Measurements from ENCODE around the gene TOX2. TPM values are rescaled to one million over a fixed set of nuclear protein-coding genes. Genes with fewer than 3 reads are reported as not detected.

Gene TOX2
- total RNA-seq, 1 experiment from 2014 or later, result 1.7 TPM

- no peaks in the 10 kb centered on the region for H3K79me2 ChIP-seq (ENCODE audit: insufficient read depth, low read length)
- H2BK20ac ChIP-seq (ENCODE audit: low read depth, low read length, poor library complexity, severe bottlenecking), result no peak overlapping the region
- H3K4ac ChIP-seq (ENCODE audit: low read depth, low read length), result no peak overlapping the region
- H3K27me3 Mint-ChIP-seq (ENCODE audit: low read depth), result peaks cover 3% of the 10 kb centered on the region
- H3K79me1 ChIP-seq (ENCODE audit: insufficient read depth, low read depth, low read length, poor library complexity, severe bottlenecking), result no peaks in the 10 kb centered on the region
- peaks cover 10 to 11% of the 10 kb centered on the region in 2 experiments for H3K4me1 Mint-ChIP-seq
- no peak overlapping the region; a peak in 1 of 5 replicates for H3K4me3 Mint-ChIP-seq
- H2BK15ac ChIP-seq (ENCODE audit: low read depth, low read length), result no peak overlapping the region
- H3K27ac ChIP-seq (ENCODE audit: insufficient read length, low read depth, low read length), result no peak overlapping the region
- H3K4me2 ChIP-seq (ENCODE audit: insufficient read depth, insufficient read length, low read length), result no peak overlapping the region
- no peak for DNase-seq
- H3K23ac ChIP-seq (ENCODE audit: insufficient read length, low read depth, low read length), result no peak overlapping the region
- H3K9me3 ChIP-seq (ENCODE audit: control insufficient read depth, low read depth, low read length), result no peaks in the 10 kb centered on the region
- no peak overlapping the region for H3K56ac ChIP-seq (ENCODE audit: insufficient read length, low read depth, low read length)
- no peak overlapping the region for H2BK5ac ChIP-seq (ENCODE audit: insufficient read length, low read length)
- no peak overlapping the region for H2AFZ ChIP-seq (ENCODE audit: low read length)
- no peaks in the 10 kb centered on the region for H3K23me2 ChIP-seq (ENCODE audit: insufficient read length, low read depth, low read length, poor library complexity, severe bottlenecking)
- no peaks in the 10 kb centered on the region for H3K9me3 Mint-ChIP-seq
- no peak overlapping the region for H4K91ac ChIP-seq (ENCODE audit: insufficient read length, low read depth, low read length)
- peak overlapping the region in 1 of 3 experiments; percentile 10; a peak in 2 of 7 replicates for H3K27ac Mint-ChIP-seq
- no peak overlapping the region for H4K8ac ChIP-seq (replicated peaks; ENCODE audit: insufficient read length, low read depth, low read length)
- TF ChIP-seq CTCF (conservative IDR thresholded peaks at IDR 0.05), result no peak
- H2BK12ac ChIP-seq (ENCODE audit: insufficient read length, low read depth, low read length), result no peak overlapping the region
- H4K5ac ChIP-seq (ENCODE audit: insufficient read length, low read depth, low read length), result no peak overlapping the region
- no peaks in the 10 kb centered on the region for H3K27me3 ChIP-seq (ENCODE audit: insufficient read depth, low read length)
- H3K18ac ChIP-seq (ENCODE audit: insufficient read length, low read depth, low read length), result no peak overlapping the region
- no peaks in the 10 kb centered on the region for H3K4me1 ChIP-seq (ENCODE audit: insufficient read depth, low read length)
- no peaks in the 10 kb centered on the region for H4K20me1 ChIP-seq (ENCODE audit: control insufficient read depth, insufficient read depth, insufficient read length)
- H3K14ac ChIP-seq (ENCODE audit: insufficient read depth, low read length), result no peak overlapping the region
- H3K36me3 Mint-ChIP-seq (ENCODE audit: insufficient read depth in 1 of 3, low read depth in 3 of 3), result no peaks in the 10 kb centered on the region
- WGBS (ENCODE audit: extremely low coverage, insufficient read length, low lambda C conversion rate), result no CpG with 5 or more reads among the region's 12 CpGs
- H3T11ph ChIP-seq (ENCODE audit: low read length), result no peak overlapping the region
- H3K9ac ChIP-seq (ENCODE audit: extremely low read depth, insufficient read length, low read length), result no peak overlapping the region
- no peak overlapping the region for H2BK120ac ChIP-seq (ENCODE audit: low read depth, low read length, poor library complexity, severe bottlenecking)
- H2AK5ac ChIP-seq (ENCODE audit: insufficient read length, low read length), result no peak overlapping the region
These were observed 117.3 kb downstream of the TOX2 start for GRCh38 chr20:44031781-44032582.
